ENCODE results near the gene NDUFAB1.
"Not testable (repeated sequence)": the region's sequence is repeated elsewhere in the genome, so short reads cannot be mapped to it uniquely, and the experiment has no call there.

Gene NDUFAB1

GRCh38 chr16:23584186-23585076, 11.7 kb downstream of the NDUFAB1 start:
- DNase-seq (ENCODE audit: low spot score), result no peak

GRCh38 chr16:23583271-23583670, 12.8 kb downstream of the NDUFAB1 start:
- DNase-seq (ENCODE audit: low spot score), result not testable (repeated sequence)

- no peak for DNase-seq (ENCODE audit: low spot score)
Observed at GRCh38 chr16:23581764-23582163, 14.4 kb downstream of the NDUFAB1 start.

GRCh38 chr16:23580391-23580790, 15.7 kb downstream of the NDUFAB1 start:
- no peak for DNase-seq (ENCODE audit: low spot score)

GRCh38 chr16:23579371-23579770, 16.7 kb downstream of the NDUFAB1 start:
- DNase-seq (ENCODE audit: low spot score), result no peak

- DNase-seq (ENCODE audit: low spot score), result no peak
Observed at GRCh38 chr16:23578101-23578830, 17.9 kb downstream of the NDUFAB1 start.

- DNase-seq (ENCODE audit: low spot score), result no peak
Observed at GRCh38 chr16:23577493-23577892, 18.6 kb downstream of the NDUFAB1 start.

GRCh38 chr16:23575834-23576233, 20.3 kb downstream of the NDUFAB1 start:
- no peak for DNase-seq (ENCODE audit: low spot score)

- DNase-seq (ENCODE audit: low spot score), result no peak
Observed at GRCh38 chr16:23573817-23574216, 22.3 kb downstream of the NDUFAB1 start.

- DNase-seq (ENCODE audit: low spot score), result no peak
Observed at GRCh38 chr16:23572394-23572793, 23.7 kb downstream of the NDUFAB1 start.

- no peak for DNase-seq (ENCODE audit: low spot score)
Observed at GRCh38 chr16:23571895-23572294, 24.2 kb downstream of the NDUFAB1 start.

GRCh38 chr16:23570992-23571632, 25.0 kb downstream of the NDUFAB1 start:
- no peak for DNase-seq (ENCODE audit: low spot score)

- DNase-seq (ENCODE audit: low spot score), result no peak
Observed at GRCh38 chr16:23567602-23568001, 28.5 kb downstream of the NDUFAB1 start.

GRCh38 chr16:23566724-23567123, 29.4 kb downstream of the NDUFAB1 start:
- no peak for DNase-seq (ENCODE audit: low spot score)

- DNase-seq (ENCODE audit: low spot score), result no peak
Observed at GRCh38 chr16:23564575-23565363, 31.3 kb downstream of the NDUFAB1 start.

GRCh38 chr16:23563186-23563585, 32.9 kb downstream of the NDUFAB1 start:
- no peak for DNase-seq (ENCODE audit: low spot score)

GRCh38 chr16:23562505-23562904, 33.6 kb downstream of the NDUFAB1 start:
- DNase-seq (ENCODE audit: low spot score), result no peak

- DNase-seq (ENCODE audit: low spot score), result no peak
Observed at GRCh38 chr16:23561586-23561985, 34.5 kb downstream of the NDUFAB1 start.

- peak; percentile 9 for DNase-seq (ENCODE audit: low spot score)
Observed at GRCh38 chr16:23557779-23558702, 38.1 kb downstream of the NDUFAB1 start.

- peak; percentile 87 for DNase-seq (ENCODE audit: low spot score)
Observed at GRCh38 chr16:23556881-23557778, 39.0 kb downstream of the NDUFAB1 start, which contains the start of the genes EARS2 and UBFD1. Gene EARS2 (minus strand): TSS chr16:23557350. CDS start chr16:23557343, 7 bp downstream. Gene UBFD1 (plus strand): TSS chr16:23557727. CDS start chr16:23557743, 16 bp downstream.
